ENCODE data around the gene DENND6B. TPM values are rescaled to one million over a fixed set of nuclear protein-coding genes. Genes with fewer than 3 reads are reported as not detected.

Gene DENND6B
- total and polyA plus RNA-seq, 7 donors, result 0.46 to 1.6 (median 0.81) TPM

GRCh38 chr22:50302564-50302963, 24.2 kb downstream of the DENND6B start:
- Histone ChIP-seq H3K9me3 (no peaks in the 10 kb centered on the region), H3K4me1 (peaks cover 46% of the 10 kb centered on the region), H3K27me3 (ENCODE audit: insufficient read depth in 3 of 3, low read length in 2 of 3) (peaks cover 0 to 11% (median 0%) of the 10 kb centered on the region in 3 donors), H3K4me3 (no peak overlapping the region), H3K27ac (no peak overlapping the region), H3K36me3 (ENCODE audit: insufficient read depth in 1 of 2, low read depth in 1 of 2) (no peaks in the 10 kb centered on the region)
- DNase-seq (no peak), ATAC-seq (no peak)
- WGBS, 3 donors, result 54 to 70% (median 54%) methylated on average over 4 to 5 of the region's 5 CpGs
- TF ChIP-seq CTCF (IDR thresholded peaks at IDR 0.05), result no peak
- intact Hi-C loops (cut with DNase I), result loop anchor here in 1 of 2 donors (2.0 kb wide), 1 partner anchor 52 kb away; the partner anchor contains the start of gene HDAC10

GRCh38 chr22:50302041-50302541, 24.7 kb downstream of the DENND6B start:
- H3K4me3 ChIP-seq, result no peak overlapping the region
- TF ChIP-seq CTCF (IDR thresholded peaks at IDR 0.05), result no peak
- ATAC-seq, result no peak

GRCh38 chr22:50301581-50301991, 25.2 kb downstream of the DENND6B start:
- Histone ChIP-seq H3K27ac (no peak overlapping the region), H3K27me3 (ENCODE audit: insufficient read depth in 3 of 3, low read length in 2 of 3) (peaks cover 0 to 6% (median 0%) of the 10 kb centered on the region in 3 donors), H3K9me3 (no peaks in the 10 kb centered on the region), H3K36me3 (ENCODE audit: insufficient read depth in 1 of 2, low read depth in 1 of 2) (no peaks in the 10 kb centered on the region), H3K4me1 (peaks cover 46% of the 10 kb centered on the region), H3K4me3 (no peak overlapping the region)
- intact Hi-C loops (cut with DNase I), result no loop called here
- TF ChIP-seq CTCF (IDR thresholded peaks at IDR 0.05), result no peak
- DNase-seq (no peak), ATAC-seq (no peak)
- 70 to 72% (median 72%) methylated on average over 14 to 17 of the region's 17 CpGs for WGBS, 3 donors

More at GRCh38 chr22:50302041-50302541, 24.7 kb downstream of the DENND6B start:
- H3K9me3 ChIP-seq, result no peaks in the 10 kb centered on the region
- peaks cover 46% of the 10 kb centered on the region for H3K4me1 ChIP-seq
- H3K27ac ChIP-seq, result no peak overlapping the region
- intact Hi-C loops (cut with DNase I), result loop anchor here in 1 of 2 donors (2.0 kb wide), 1 partner anchor 51 kb away; the partner anchor contains the start of gene HDAC10
- peaks cover 0 to 10% (median 0%) of the 10 kb centered on the region in 3 donors for H3K27me3 ChIP-seq (ENCODE audit: insufficient read depth in 3 of 3, low read length in 2 of 3)
- WGBS, 3 donors, result 59 to 72% (median 66%) methylated on average over 9 of the region's 9 CpGs
- H3K36me3 ChIP-seq (ENCODE audit: insufficient read depth in 1 of 2, low read depth in 1 of 2), result no peaks in the 10 kb centered on the region
- peak in 1 of 2 donors; percentile 46 for DNase-seq

DNA sequence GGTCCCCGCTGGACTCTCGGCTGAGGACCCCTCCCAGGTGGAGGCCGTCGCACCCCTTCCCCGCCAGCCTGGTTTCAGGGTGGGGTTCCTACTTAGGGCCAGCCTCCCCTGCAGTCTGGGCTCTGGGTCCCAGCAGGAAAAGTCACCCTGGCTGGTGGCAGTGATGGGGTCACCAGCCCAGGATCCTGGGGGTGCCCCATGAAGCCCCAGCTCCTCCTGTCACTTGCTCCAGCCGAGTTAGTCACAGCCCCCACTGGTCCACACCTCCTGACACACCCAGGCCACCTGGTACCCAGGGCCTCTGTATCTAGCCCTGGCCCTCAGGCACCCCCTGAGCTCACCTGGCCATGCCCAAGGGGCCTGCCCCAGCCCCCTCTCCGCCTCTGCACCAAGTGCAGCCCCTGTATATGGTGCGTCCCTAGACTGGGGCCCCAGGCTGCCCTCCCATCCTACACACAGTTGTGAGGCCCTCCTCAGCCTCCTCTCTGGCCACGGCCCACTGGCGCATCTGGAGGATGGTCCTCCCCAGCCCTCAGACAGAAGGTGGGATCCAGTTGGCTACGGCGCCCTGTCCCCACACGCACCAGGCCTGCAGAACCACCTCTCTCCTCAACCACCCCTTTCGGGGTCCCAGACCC, 26.1 kb downstream of the DENND6B start:
- no peak for TF ChIP-seq CTCF (IDR thresholded peaks at IDR 0.05)
- whole genome bisulfite sequencing, 3 donors, result 83 to 86% (median 86%) methylated on average over 14 of the region's 14 CpGs

More for the DNA sequence above, 26.1 kb downstream of the DENND6B start:
- DNase-seq (no peak), ATAC-seq (no peak)
- H3K9me3 ChIP-seq, result no peaks in the 10 kb centered on the region
- peak overlapping the region; percentile 39 for H3K4me3 ChIP-seq
- peaks cover 45% of the 10 kb centered on the region for H3K4me1 ChIP-seq
- H3K36me3 ChIP-seq (ENCODE audit: insufficient read depth in 1 of 2, low read depth in 1 of 2), result no peaks in the 10 kb centered on the region
- intact Hi-C loops (cut with DNase I), result no loop called here
- H3K27me3 ChIP-seq (ENCODE audit: insufficient read depth in 3 of 3, low read length in 2 of 3), result peaks cover 0 to 5% (median 0%) of the 10 kb centered on the region in 3 donors
- no peak overlapping the region for H3K27ac ChIP-seq
